WTC11 (cell line): ENCODE results near the gene ZFP62.

ENCODE experiments used
- CREB1 ChIP-seq: sonication (generic); formaldehyde crosslinking; IDR thresholded peaks from 2 replicates; pipeline ENCODE4 v1.8.0; 2023; ENCODE audit warnings: mild to moderate bottlenecking, missing genetic modification reagents
- CTCF ChIP-seq: fragments of 200-600 bp; IDR thresholded peaks from 2 replicates; pipeline ENCODE4 v1.8.0; 2022; ENCODE audit warnings: antibody characterized with exemption
- FOXJ3 ChIP-seq: sonication (generic); formaldehyde crosslinking; IDR thresholded peaks from 2 replicates; pipeline ENCODE4 v1.9.0; 2021; ENCODE audit warnings: missing genetic modification reagents, mild to moderate bottlenecking, borderline replicate concordance
- MYBL2 ChIP-seq: sonication (generic); formaldehyde crosslinking; IDR thresholded peaks from 2 replicates; pipeline ENCODE4 v1.8.1; 2023; ENCODE audit warnings: mild to moderate bottlenecking, moderate library complexity, missing genetic modification reagents
- NFATC4 ChIP-seq: fragments of 250-450 bp; sonication (Bioruptor Pico); IDR thresholded peaks from 2 replicates; pipeline ENCODE4 v1.9.0; 2021; ENCODE audit warnings: mild to moderate bottlenecking
- NFYB ChIP-seq: sonication (generic); formaldehyde crosslinking; conservative IDR thresholded peaks from 2 replicates; pipeline ENCODE4 v1.8.0; 2022; ENCODE audit warnings: low read depth, missing genetic modification reagents
- PREB ChIP-seq: sonication (generic); formaldehyde crosslinking; IDR thresholded peaks from 2 replicates; pipeline ENCODE4 v1.8.1; 2022; ENCODE audit warnings: mild to moderate bottlenecking, missing genetic modification reagents, moderate library complexity, borderline replicate concordance
- TP53 ChIP-seq: sonication (generic); formaldehyde crosslinking; IDR thresholded peaks from 2 replicates; pipeline ENCODE4 v1.8.1; 2023; ENCODE audit warnings: mild to moderate bottlenecking, missing genetic modification reagents
- ZBTB43 ChIP-seq: sonication (generic); formaldehyde crosslinking; IDR thresholded peaks from 2 replicates; pipeline ENCODE4 v1.8.1; 2023; ENCODE audit warnings: mild to moderate bottlenecking, missing genetic modification reagents

GRCh38 chr5:180847026-180847425 is 14.1 kb downstream of the ZFP62 start:
- TF ChIP-seq CTCF (no peak), MYBL2 (no peak), CREB1 (no peak), PREB (CRISPR knock-in tag) (no peak), ZBTB43 (no peak), FOXJ3 (CRISPR knock-in tag) (no peak), NFYB (CRISPR knock-in tag) (no peak), NFATC4 (CRISPR knock-in tag) (no peak), TP53 (no peak)
